GM12878 (cell line): ENCODE results near the gene PRMT7. TPM values are rescaled to one million over a fixed set of nuclear protein-coding genes. Genes with fewer than 3 reads are reported as not detected.

ENCODE experiments used
- ATAC-seq: fragments of 200-7000 bp; cut with Tn5 transposase; 3 replicates; pipeline ENCODE4 v1.9.1; 2020; ENCODE audit warnings: mild to moderate bottlenecking, moderate library complexity
- BruUV-seq: library from RNA; stranded (reverse); fragments of 400-500 nt; replicated peaks from 2 replicates; lab custom pipeline; 2021; lab: Mats Ljungman, UMichigan
- CTCF ChIA-PET: fragments of 300-600 bp; sonication (Branson Sonifier 250); formaldehyde crosslinking; extraction: SDS; loops from one replicate; lab custom pipeline; 2021; ENCODE audit warnings: inconsistent platforms; lab: Yijun Ruan, JAX
- POLR2A ChIA-PET: fragments of 350-600 bp; formaldehyde crosslinking; extraction: SDS; loops from one replicate; lab custom pipeline; 2021; ENCODE audit warnings: inconsistent platforms; lab: Charles Lee
- RAD21 ChIA-PET: fragments of 300-600 bp; sonication (Branson Sonifier 250); formaldehyde crosslinking; loops from one replicate; lab custom pipeline; 2023; ENCODE audit warnings: antibody characterized with exemption; ENCODE audit not compliant: unreplicated experiment; lab: Charles Lee
- SMC1A ChIA-PET: fragments of 300-600 bp; sonication (Branson Sonifier 250); formaldehyde crosslinking; loops from one replicate; lab custom pipeline; 2023; ENCODE audit not compliant: unreplicated experiment, uncharacterized antibody; lab: Charles Lee
- DNase-seq: peaks from one replicate; pipeline ENCODE4 v3.0.0-alpha.2; 2011; ENCODE audit warnings: low read depth, low spot score
- FAIRE-seq: peaks from 3 replicates; lab custom pipeline; 2011; peaks lifted over from hg19 to GRCh38; lab: Jason Lieb, UNC
- H2AFZ ChIP-seq: 2 replicates; pipeline ENCODE4 v1.6.0; 2011; ENCODE audit warnings: low read depth, low read length, control low read depth; ENCODE audit not compliant: control insufficient read depth
- H3K27ac ChIP-seq: 2 replicates; pipeline ENCODE4 v1.5.1; 2011; ENCODE audit warnings: control low read depth; ENCODE audit not compliant: control insufficient read depth, insufficient read depth
- H3K27me3 ChIP-seq, 2 experiments: replicated peaks in 1 of 2; 2 replicates each; pipeline versions ENCODE4 v1.6.0 to v1.6.1; 2011; ENCODE audit warnings: low read length in 1 of 2; ENCODE audit not compliant: control insufficient read depth in 2 of 2, insufficient read depth in 2 of 2
- H3K36me3 ChIP-seq, 2 experiments: 2 replicates each; pipeline ENCODE4 v1.5.1; 2011; ENCODE audit warnings: low read length in 1 of 2; ENCODE audit not compliant: control insufficient read depth in 2 of 2, insufficient read depth in 2 of 2
- H3K4me1 ChIP-seq: 2 replicates; pipeline ENCODE4 v1.6.1; 2011; ENCODE audit warnings: mild to moderate bottlenecking, low read length, moderate library complexity, mixed read lengths; ENCODE audit not compliant: control insufficient read depth, insufficient read depth
- H3K4me2 ChIP-seq: 2 replicates; pipeline ENCODE4 v1.6.0; 2011; ENCODE audit warnings: control low read depth; ENCODE audit not compliant: control insufficient read depth, insufficient read depth
- H3K4me3 ChIP-seq: fragments of 200-600 bp; sonication (generic); 2 replicates; pipeline ENCODE4 v1.5.1; 2016
- H3K79me2 ChIP-seq: 2 replicates; pipeline ENCODE4 v1.6.0; 2011; ENCODE audit warnings: low read length; ENCODE audit not compliant: control insufficient read depth, insufficient read depth
- H3K9ac ChIP-seq: 2 replicates; pipeline ENCODE4 v1.8.0; 2011; ENCODE audit warnings: low read length, control low read depth, mixed read lengths; ENCODE audit not compliant: control insufficient read depth, insufficient read depth
- H3K9me3 ChIP-seq: replicated peaks from 3 replicates; pipeline ENCODE4 v1.5.1; 2011; ENCODE audit warnings: mild to moderate bottlenecking, low read length; ENCODE audit not compliant: control insufficient read depth, insufficient read depth
- H4K20me1 ChIP-seq: 2 replicates; pipeline ENCODE4 v1.6.0; 2011; ENCODE audit not compliant: control insufficient read depth, insufficient read depth
- ATF7 ChIP-seq: fragments of 450-650 bp; IDR thresholded peaks from 2 replicates; pipeline ENCODE4 v1.6.1; 2016; ENCODE audit warnings: low read depth, mild to moderate bottlenecking
- GATAD2B ChIP-seq: fragments of 450-650 bp; conservative IDR thresholded peaks from 2 replicates; pipeline ENCODE4 v1.6.1; 2017; ENCODE audit warnings: low read depth, mild to moderate bottlenecking, moderate library complexity
- JUND ChIP-seq: IDR thresholded peaks from 2 replicates; pipeline ENCODE4 v1.6.1; 2012; ENCODE audit warnings: low read depth, mild to moderate bottlenecking, low read length, improper control_type of control experiment, moderate library complexity
- MEF2B ChIP-seq: fragments of 450-650 bp; IDR thresholded peaks from 2 replicates; pipeline ENCODE4 v1.6.1; 2018; ENCODE audit warnings: mild to moderate bottlenecking, moderate library complexity; ENCODE audit not compliant: partially characterized antibody, poor library complexity, severe bottlenecking
- NR2C1 ChIP-seq: fragments of 450-650 bp; IDR thresholded peaks from 2 replicates; pipeline ENCODE4 v1.6.1; 2017; ENCODE audit warnings: antibody characterized with exemption, mild to moderate bottlenecking, moderate library complexity
- POLR2AphosphoS2 ChIP-seq: IDR thresholded peaks from 2 replicates; pipeline ENCODE4 v1.6.1; 2011; ENCODE audit warnings: low read depth, mild to moderate bottlenecking, low read length, improper control_type of control experiment, moderate library complexity
- SMARCA5 ChIP-seq: fragments of 450-650 bp; IDR thresholded peaks from 2 replicates; pipeline ENCODE4 v1.6.1; 2017; ENCODE audit warnings: mild to moderate bottlenecking
- SPI1 ChIP-seq: IDR thresholded peaks from 2 replicates; pipeline ENCODE4 v1.6.1; 2011; ENCODE audit warnings: low read depth, mild to moderate bottlenecking, low read length, moderate library complexity, borderline replicate concordance; ENCODE audit not compliant: insufficient read depth
- ZNF24 ChIP-seq: fragments of 450-650 bp; IDR thresholded peaks from 2 replicates; pipeline ENCODE4 v1.6.1; 2017; ENCODE audit warnings: antibody characterized with exemption, mild to moderate bottlenecking
- ZSCAN29 ChIP-seq: fragments of 450-650 bp; IDR thresholded peaks from 2 replicates; pipeline ENCODE4 v1.6.1; 2017; ENCODE audit warnings: mild to moderate bottlenecking, moderate library complexity
- WGBS: methylation state at CpG from one replicate; pipeline ENCODE4 v1.1.6; 2016; ENCODE audit warnings: low lambda C conversion rate; ENCODE audit not compliant: insufficient replicate concordance, insufficient coverage; ENCODE audit errors: missing lambda C conversion rate; 5-methylcytosine and 5-hydroxymethylcytosine counted together
- in situ Hi-C: fragments of 300-500 bp; cut with MboI; formaldehyde crosslinking; loops from 9 replicates; pipeline ENCODE4 v1.14.3; 2018; ENCODE audit warnings: mixed read lengths
- intact Hi-C: fragments of 100-400 bp; cut with micrococcal nuclease; formaldehyde crosslinking; loops from one replicate; pipeline ENCODE4 v1.14.2; 2022; ENCODE audit not compliant: unreplicated experiment
- polyA plus RNA-seq, 11 experiments: library from polyadenylated mRNA; depleted of rRNA in 4 of 11; unstranded in 6 of 11; stranded (reverse) in 5 of 11; fragments of >200 nt; fragmentation: Nextera tagmentation in 4 of 11; fragmentation: Illumina TruSeq in 1 of 11; extraction: Ambion mirVana in 4 of 11; extraction: Trizol in 1 of 11; gene quantifications; 1 replicate in 1 of 11; 2 replicates in 10 of 11; pipeline versions ENCODE4 v1.2.1 to v1.2.3, GENCODE V29; 2011 to 2016; ENCODE audit warnings: inconsistent platforms in 2 of 11, missing spikeins in 2 of 11, low read depth in 1 of 11
- total RNA-seq, 4 experiments: library from RNA; depleted of rRNA in 3 of 4; stranded (reverse); fragments of >200 nt in 3 of 4; fragmentation: Illumina TruSeq in 1 of 4; extraction: Trizol in 1 of 4; gene quantifications; 2 replicates each; pipeline versions ENCODE4 v1.2.1 to v1.2.3, GENCODE V29; 2013 to 2021
- TF ChIP-seq, protein P1 (sequence below): fragments of 450-650 bp; IDR thresholded peaks from 2 replicates; pipeline ENCODE4 v1.6.1; 2018; ENCODE audit warnings: mild to moderate bottlenecking, low read depth, moderate library complexity; ENCODE audit not compliant: partially characterized antibody
- TF ChIP-seq, protein P2 (sequence below): IDR thresholded peaks from 2 replicates; pipeline ENCODE4 v1.6.1; 2011; ENCODE audit warnings: mild to moderate bottlenecking, low read depth, low read length, moderate library complexity; ENCODE audit not compliant: insufficient replicate concordance

The PRMT7 gene
- total and polyA plus RNA-seq, 10 of the 15 experiments (the other 5 are each of a cell fraction or from before 2014, with no cell fraction given): 5.1 to 56.1 (median 42.0) TPM

DNA sequence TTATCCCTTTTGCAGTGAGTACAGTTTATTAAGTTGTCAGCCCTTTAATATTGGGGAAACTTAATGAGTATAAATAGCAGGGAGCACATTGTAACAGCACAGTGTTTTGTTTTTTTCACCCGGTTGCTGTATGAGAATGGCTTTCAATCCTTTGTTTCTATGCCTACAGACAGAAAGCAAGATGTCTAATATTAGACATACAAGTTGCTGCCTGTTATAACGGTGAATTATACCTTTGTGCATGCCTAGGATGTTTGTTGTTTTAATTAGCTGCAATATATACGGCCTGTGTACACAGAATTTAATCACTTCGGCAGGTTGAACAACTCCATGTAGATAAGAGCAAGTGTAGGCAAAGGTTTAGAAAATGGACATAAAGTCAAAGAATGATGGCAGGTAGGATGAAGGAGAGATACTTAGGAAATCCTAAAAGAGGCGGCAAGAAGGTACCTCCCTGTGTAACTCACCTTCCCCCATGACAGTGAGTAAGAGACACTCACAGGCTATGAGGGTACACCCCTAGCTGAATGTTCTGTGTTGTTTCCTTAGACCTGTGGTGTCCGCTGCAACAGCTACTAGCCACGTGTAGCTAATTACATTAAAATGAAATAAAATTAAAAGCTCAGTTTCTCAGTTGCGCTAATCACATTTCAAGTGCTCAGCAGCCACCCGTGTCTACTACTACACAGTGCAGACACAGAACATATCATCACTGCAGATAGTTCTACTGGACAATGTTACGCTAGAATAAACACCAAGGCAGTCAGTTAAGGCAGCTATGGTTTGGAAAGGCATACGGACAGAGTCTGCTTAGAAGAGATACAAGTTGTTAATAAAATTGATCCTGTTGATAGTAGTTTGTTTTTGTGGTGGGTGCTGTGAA, 11.0 kb upstream of the PRMT7 start:
- TF ChIP-seq MEF2B: no peak
- no peak for TF ChIP-seq NR2C1
- no peak for TF ChIP-seq ZSCAN29
- TF ChIP-seq SMARCA5: no peak
- no peak for TF ChIP-seq GATAD2B
- no peak for TF ChIP-seq ZNF24
- no peak for TF ChIP-seq SPI1
- TF ChIP-seq, protein P1, sequence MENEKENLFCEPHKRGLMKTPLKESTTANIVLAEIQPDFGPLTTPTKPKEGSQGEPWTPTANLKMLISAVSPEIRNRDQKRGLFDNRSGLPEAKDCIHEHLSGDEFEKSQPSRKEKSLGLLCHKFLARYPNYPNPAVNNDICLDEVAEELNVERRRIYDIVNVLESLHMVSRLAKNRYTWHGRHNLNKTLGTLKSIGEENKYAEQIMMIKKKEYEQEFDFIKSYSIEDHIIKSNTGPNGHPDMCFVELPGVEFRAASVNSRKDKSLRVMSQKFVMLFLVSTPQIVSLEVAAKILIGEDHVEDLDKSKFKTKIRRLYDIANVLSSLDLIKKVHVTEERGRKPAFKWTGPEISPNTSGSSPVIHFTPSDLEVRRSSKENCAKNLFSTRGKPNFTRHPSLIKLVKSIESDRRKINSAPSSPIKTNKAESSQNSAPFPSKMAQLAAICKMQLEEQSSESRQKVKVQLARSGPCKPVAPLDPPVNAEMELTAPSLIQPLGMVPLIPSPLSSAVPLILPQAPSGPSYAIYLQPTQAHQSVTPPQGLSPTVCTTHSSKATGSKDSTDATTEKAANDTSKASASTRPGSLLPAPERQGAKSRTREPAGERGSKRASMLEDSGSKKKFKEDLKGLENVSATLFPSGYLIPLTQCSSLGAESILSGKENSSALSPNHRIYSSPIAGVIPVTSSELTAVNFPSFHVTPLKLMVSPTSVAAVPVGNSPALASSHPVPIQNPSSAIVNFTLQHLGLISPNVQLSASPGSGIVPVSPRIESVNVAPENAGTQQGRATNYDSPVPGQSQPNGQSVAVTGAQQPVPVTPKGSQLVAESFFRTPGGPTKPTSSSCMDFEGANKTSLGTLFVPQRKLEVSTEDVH: no peak
- no peak for TF ChIP-seq JUND
- TF ChIP-seq, protein P2, sequence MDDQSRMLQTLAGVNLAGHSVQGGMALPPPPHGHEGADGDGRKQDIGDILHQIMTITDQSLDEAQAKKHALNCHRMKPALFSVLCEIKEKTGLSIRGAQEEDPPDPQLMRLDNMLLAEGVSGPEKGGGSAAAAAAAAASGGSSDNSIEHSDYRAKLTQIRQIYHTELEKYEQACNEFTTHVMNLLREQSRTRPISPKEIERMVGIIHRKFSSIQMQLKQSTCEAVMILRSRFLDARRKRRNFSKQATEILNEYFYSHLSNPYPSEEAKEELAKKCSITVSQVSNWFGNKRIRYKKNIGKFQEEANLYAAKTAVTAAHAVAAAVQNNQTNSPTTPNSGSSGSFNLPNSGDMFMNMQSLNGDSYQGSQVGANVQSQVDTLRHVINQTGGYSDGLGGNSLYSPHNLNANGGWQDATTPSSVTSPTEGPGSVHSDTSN: no peak
- TF ChIP-seq POLR2AphosphoS2: no peak
- TF ChIP-seq ATF7: no peak
- intact Hi-C loops (no loop called here), in situ Hi-C loops (no loop called here)
- peaks cover 24 to 41% of the 10 kb centered on the region in 2 experiments for H3K36me3 ChIP-seq
- H3K79me2 ChIP-seq: no peaks in the 10 kb centered on the region
- no peak overlapping the region for H3K9ac ChIP-seq
- H3K4me2 ChIP-seq: no peak overlapping the region
- H3K4me3 ChIP-seq: no peak overlapping the region
- SMC1A ChIA-PET: interaction anchor here (1.0 to 3.2 kb wide), 15 partner anchors 9 to 38 kb away, joined by 3 to 12 read pairs (median 4); partner anchors contain the start of genes PRMT7, SLC7A6 and SLC7A6OS
- POLR2A ChIA-PET: interaction anchor here (0.6 to 1.6 kb wide), 10 partner anchors 9 to 1139 kb away, joined by 3 to 5 read pairs (median 3); partner anchors contain the start of genes PRMT7, SLC7A6 and SLC7A6OS
- no peak for ATAC-seq
- H3K27ac ChIP-seq: no peak overlapping the region
- no peaks in the 10 kb centered on the region for H3K9me3 ChIP-seq
- FAIRE-seq: no peak
- DNase-seq: no peak
- TSS peak; percentile 45 for BruUV-seq
- H3K4me1 ChIP-seq: no peaks in the 10 kb centered on the region
- CTCF ChIA-PET: interaction anchor here (0.8 to 2.6 kb wide), 7 partner anchors 9 to 62 kb away, joined by 3 to 15 read pairs (median 4); no protein-coding TSS in a partner anchor
- no peaks in the 10 kb centered on the region for H3K27me3 ChIP-seq
- RAD21 ChIA-PET: interaction anchor here (0.9 to 3.3 kb wide), 9 partner anchors 11 to 38 kb away, joined by 3 to 10 read pairs (median 3); partner anchors contain the start of genes PRMT7, SLC7A6 and SLC7A6OS
- 78% methylated on average over 11 of the region's 11 CpGs for WGBS
- no peaks in the 10 kb centered on the region; the same call in 1 of the 2 replicates for H4K20me1 ChIP-seq
- no peak overlapping the region for H2AFZ ChIP-seq
